ENCODE results near the gene BCAM. TPM values are rescaled to one million over a fixed set of nuclear protein-coding genes. Genes with fewer than 3 reads are reported as not detected.

Gene BCAM
- polyA plus RNA-seq, 3 donors, result 0.09 TPM; not detected in 2

GRCh38 chr19:44776402-44777096 is 32.4 kb upstream of the BCAM start:
- 95% methylated on average over 17 of the region's 23 CpGs for WGBS (ENCODE audit: insufficient coverage)
- Histone ChIP-seq H3K9me3 (replicated peaks in 1 of 2; ENCODE audit: control insufficient read depth in 1 of 2, insufficient read depth in 1 of 2, low read length in 2 of 2) (no peaks in the 10 kb centered on the region), H4K20me1 (ENCODE audit: insufficient read depth, low read length) (no peaks in the 10 kb centered on the region), H3K9ac (ENCODE audit: insufficient read depth, low read length, poor library complexity, severe bottlenecking) (no peak overlapping the region), H2AFZ (ENCODE audit: insufficient read depth, low read depth, low read length, poor library complexity, severe bottlenecking) (no peak overlapping the region), H3K4me1 (ENCODE audit: control insufficient read depth in 1 of 2, insufficient read depth in 2 of 2, low read length in 2 of 2) (no peaks in the 10 kb centered on the region), H3K79me2 (ENCODE audit: insufficient read depth, low read length) (no peaks in the 10 kb centered on the region), H3K4me3 (replicated peaks in 1 of 3; ENCODE audit: low read depth in 2 of 3, low read length in 3 of 3) (no peak overlapping the region), H3K27ac (ENCODE audit: low read depth in 1 of 2, low read length in 2 of 2) (no peak overlapping the region), H3K36me3 (replicated peaks in 1 of 2; ENCODE audit: control insufficient read depth in 1 of 2, insufficient read depth in 2 of 2, low read length in 2 of 2) (no peaks in the 10 kb centered on the region), H3K27me3 (ENCODE audit: control insufficient read depth in 2 of 2, insufficient read depth in 2 of 2, low read length in 2 of 2) (peaks cover 0 to 7% of the 10 kb centered on the region in 2 donors), H3K4me2 (replicated peaks; ENCODE audit: extremely low read depth, low read length, poor library complexity, severe bottlenecking) (no peak overlapping the region)
- Mint-ChIP-seq H3K36me3 (no peaks in the 10 kb centered on the region), H3K9me3 (no peaks in the 10 kb centered on the region), H3K27ac (peak overlapping the region in 1 of 7 donors; percentile 60), H3K4me1 (no peaks in the 10 kb centered on the region), H3K27me3 (ENCODE audit: low read depth in 3 of 3) (peaks cover 0 to 23% (median 9%) of the 10 kb centered on the region in 3 donors), H3K4me3 (no peak overlapping the region)
- TF ChIP-seq CTCF (IDR thresholded peaks at IDR 0.05), result no peak
- no peak for DNase-seq
- intact Hi-C loops (cut with micrococcal nuclease), result loop anchor here in 1 of 2 donors (5.0 kb wide), 1 partner anchor 74 kb away; no protein-coding TSS in a partner anchor

GRCh38 chr19:44777715-44778347 is 31.1 kb upstream of the BCAM start, which contains the start of gene CBLC:
CBLC (plus strand) TSS chr19:44777890; CDS start chr19:44777932, 42 bp downstream.
- Histone ChIP-seq H2AFZ (ENCODE audit: insufficient read depth, low read depth, low read length, poor library complexity, severe bottlenecking) (no peak within 1 kb of the TSS), H3K27me3 (ENCODE audit: control insufficient read depth in 2 of 2, insufficient read depth in 2 of 2, low read length in 2 of 2) (peaks cover 0 to 7% of the 10 kb centered on the region in 2 donors), H3K79me2 (ENCODE audit: insufficient read depth, low read length) (no peaks in the 10 kb centered on the region), H3K9me3 (replicated peaks in 1 of 2; ENCODE audit: control insufficient read depth in 1 of 2, insufficient read depth in 1 of 2, low read length in 2 of 2) (no peaks in the 10 kb centered on the region), H3K4me1 (ENCODE audit: control insufficient read depth in 1 of 2, insufficient read depth in 2 of 2, low read length in 2 of 2) (no peaks in the 10 kb centered on the region), H3K36me3 (replicated peaks in 1 of 2; ENCODE audit: control insufficient read depth in 1 of 2, insufficient read depth in 2 of 2, low read length in 2 of 2) (no peaks in the 10 kb centered on the region), H3K4me3 (replicated peaks in 1 of 3; ENCODE audit: low read depth in 2 of 3, low read length in 3 of 3) (no peak within 1 kb of the TSS), H3K9ac (ENCODE audit: insufficient read depth, low read length, poor library complexity, severe bottlenecking) (no peak within 1 kb of the TSS), H3K4me2 (replicated peaks; ENCODE audit: extremely low read depth, low read length, poor library complexity, severe bottlenecking) (no peak within 1 kb of the TSS), H4K20me1 (ENCODE audit: insufficient read depth, low read length) (no peaks in the 10 kb centered on the region), H3K27ac (ENCODE audit: low read depth in 1 of 2, low read length in 2 of 2) (no peak within 1 kb of the TSS)
- Mint-ChIP-seq H3K27me3 (ENCODE audit: low read depth in 3 of 3) (peaks cover 0 to 20% (median 5%) of the 10 kb centered on the region in 3 donors), H3K27ac (no peak within 1 kb of the TSS), H3K36me3 (no peaks in the 10 kb centered on the region), H3K9me3 (no peaks in the 10 kb centered on the region), H3K4me3 (peak within 1 kb of the TSS in 1 of 2 donors; percentile 60), H3K4me1 (no peaks in the 10 kb centered on the region)
- no peak for TF ChIP-seq CTCF (IDR thresholded peaks at IDR 0.05)
- intact Hi-C loops (cut with micrococcal nuclease), result loop anchor here in 1 of 2 donors (5.0 kb wide), 1 partner anchor 76 kb away; no protein-coding TSS in a partner anchor
- no peak for DNase-seq
- WGBS (ENCODE audit: insufficient coverage), result 34% methylated on average over 45 of the region's 47 CpGs
